ENCODE measurements around the gene PTDSS2.
"Not testable (repeated sequence)": the region's sequence is repeated elsewhere in the genome, so short reads cannot be mapped to it uniquely, and the experiment has no call there.

PTDSS2 gene

DNA sequence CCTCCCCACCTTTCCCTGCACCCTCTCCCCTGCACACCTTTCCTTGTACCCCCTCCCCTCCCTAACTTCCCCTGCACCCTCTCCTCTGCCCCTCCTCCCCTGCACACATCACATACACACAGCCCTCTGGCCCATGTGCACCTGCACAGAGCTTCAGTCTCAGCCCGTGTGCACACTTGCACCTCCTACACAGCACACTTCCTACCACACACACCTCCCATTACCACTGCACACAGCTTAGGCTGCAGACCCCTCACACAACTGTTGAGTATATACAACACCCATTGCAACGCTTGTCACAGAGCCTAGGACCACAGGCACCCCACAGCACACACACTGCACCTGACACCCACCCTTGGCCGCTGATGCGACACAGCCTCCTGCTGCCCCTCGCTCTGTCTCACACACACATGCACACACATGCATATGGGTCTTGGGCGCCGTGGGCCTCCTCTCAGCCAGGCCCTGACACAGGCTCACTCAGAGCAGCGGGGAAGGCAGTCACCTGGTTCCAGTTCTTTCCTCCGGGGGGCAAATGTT lies 35.7 kb upstream of the PTDSS2 start:
- no peak for DNase-seq

DNA sequence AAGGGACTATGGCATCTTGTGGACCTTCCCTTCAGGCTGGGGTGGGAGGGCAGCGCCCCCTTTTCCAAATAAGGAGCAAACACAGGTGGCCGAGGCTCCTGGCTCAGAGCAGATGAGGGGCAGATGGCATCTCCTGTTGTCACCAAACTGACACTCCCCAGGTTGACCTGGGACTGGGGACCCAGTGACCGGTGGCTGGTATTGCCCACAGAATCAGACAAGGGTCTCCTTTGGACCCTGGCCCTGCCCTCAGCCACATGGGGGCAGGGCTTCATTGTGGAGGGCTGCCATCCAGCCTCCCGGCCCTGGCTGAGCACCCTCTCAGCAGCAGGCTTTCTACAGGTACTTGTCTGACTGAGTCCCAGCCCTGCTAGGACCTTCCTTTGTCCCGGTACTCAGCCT lies 34.4 kb upstream of the PTDSS2 start:
- no peak for DNase-seq

DNA sequence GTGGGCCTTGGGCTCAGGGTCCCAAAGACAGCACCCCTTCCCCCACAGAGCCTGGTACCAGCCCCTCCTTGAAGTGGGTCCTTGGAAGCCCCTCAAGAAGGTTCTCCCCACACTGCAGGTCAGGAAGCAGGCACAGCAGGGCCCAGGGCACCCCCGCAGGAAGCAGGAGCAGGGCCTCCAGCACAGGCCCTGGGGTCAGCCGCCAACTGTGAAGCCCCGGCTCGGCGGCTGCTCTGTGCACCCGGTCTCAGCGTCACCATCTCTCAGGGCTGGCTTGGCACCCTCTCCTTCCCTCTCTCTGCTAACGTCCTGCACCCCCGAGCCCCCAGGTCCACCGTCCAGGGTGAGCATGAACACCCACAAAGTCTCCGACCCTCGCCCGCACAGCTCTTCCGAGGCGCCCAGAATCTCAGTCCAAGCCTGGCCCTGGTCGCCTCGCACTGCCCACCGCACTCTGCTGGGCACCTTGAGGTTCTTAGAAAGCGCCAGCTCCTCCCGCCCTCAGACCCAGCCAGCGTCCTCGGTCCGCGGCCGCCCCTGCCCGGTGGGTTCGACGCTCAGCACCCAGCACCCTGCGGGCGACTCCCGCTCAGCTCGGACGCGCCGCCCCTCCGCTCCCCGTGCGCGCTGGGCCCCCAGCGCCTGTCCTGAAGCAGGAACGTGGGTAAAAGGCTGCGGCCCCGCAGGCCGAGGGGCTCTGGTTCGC lies 33.9 kb upstream of the PTDSS2 start:
- no peak for DNase-seq

DNA sequence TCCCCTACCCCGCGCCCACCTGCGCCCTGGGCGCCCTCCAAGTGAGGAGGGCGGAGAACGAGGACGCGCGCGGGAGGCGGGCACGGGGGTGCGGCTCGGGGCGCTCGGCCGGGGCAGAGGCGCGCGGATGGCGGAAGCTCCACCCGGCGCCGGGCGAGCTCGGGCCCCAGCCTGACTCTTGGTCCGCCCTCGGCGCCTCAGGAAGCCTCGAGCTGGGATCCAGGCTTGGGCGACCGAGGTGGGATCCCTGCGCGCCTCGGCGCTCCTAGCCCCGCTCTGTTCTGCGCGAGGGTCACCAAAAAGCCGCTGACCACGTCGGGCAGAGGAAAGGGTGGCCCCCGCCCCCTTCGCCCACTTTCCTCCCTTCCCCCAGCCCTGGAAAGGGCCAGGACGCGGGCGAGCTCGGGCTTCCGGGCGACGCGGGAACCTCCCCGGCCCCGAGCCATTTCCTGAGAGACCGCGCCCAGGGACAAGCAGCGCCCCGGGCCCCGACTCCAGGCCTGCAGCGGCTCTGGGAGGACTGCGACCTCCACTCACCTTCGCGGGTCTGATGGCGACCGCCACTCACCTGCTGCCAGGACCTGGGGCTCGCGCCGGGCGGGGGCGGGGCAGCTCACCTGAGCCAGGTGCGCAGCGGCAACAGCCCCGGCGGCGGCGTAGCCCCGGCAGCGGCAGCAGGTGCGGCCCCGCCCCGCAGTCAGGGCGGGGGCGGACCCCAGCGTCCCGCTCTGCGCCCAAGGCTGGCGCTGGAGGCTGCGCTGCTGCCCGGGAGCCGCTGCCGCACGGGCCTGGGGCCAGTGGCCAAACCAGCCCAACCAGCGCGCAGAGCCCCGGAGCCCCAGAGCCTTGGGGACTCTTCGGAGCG lies 33.1 kb upstream of the PTDSS2 start:
- peak; percentile 68 for DNase-seq

DNA sequence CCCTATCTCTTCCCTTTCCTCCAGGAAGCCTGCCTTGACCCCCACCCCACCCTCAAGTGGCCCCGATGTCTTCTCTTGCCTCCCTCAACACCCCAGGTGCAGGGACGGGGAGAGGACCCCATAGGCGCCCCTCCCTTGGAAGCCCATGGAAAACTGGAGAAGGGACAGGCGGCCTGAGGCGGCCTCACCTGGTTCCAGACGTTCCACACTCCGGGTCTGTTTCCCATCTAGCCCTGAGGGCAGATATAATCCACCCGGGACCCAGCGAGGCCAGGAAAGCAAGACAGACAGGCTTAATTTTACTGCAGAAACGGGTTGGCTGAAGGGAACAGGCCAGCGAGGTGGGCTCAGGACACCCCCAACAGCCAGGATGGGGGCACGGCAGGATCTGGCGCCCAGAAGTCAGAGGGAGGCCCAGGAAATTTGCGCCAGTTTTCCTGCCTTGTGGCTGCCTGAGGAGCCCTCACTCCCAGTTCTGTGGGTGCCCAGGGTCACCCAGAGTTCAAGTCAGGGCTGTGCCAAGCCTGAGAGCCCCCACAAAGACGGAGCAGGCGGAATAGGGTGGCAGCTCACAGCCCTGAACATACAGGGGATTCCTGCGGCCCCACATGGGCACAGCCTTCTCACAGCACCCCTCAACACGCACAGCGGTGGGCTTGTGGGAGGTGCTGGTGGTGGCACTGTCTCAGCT lies 32.3 kb upstream of the PTDSS2 start:
- no peak for DNase-seq

DNA sequence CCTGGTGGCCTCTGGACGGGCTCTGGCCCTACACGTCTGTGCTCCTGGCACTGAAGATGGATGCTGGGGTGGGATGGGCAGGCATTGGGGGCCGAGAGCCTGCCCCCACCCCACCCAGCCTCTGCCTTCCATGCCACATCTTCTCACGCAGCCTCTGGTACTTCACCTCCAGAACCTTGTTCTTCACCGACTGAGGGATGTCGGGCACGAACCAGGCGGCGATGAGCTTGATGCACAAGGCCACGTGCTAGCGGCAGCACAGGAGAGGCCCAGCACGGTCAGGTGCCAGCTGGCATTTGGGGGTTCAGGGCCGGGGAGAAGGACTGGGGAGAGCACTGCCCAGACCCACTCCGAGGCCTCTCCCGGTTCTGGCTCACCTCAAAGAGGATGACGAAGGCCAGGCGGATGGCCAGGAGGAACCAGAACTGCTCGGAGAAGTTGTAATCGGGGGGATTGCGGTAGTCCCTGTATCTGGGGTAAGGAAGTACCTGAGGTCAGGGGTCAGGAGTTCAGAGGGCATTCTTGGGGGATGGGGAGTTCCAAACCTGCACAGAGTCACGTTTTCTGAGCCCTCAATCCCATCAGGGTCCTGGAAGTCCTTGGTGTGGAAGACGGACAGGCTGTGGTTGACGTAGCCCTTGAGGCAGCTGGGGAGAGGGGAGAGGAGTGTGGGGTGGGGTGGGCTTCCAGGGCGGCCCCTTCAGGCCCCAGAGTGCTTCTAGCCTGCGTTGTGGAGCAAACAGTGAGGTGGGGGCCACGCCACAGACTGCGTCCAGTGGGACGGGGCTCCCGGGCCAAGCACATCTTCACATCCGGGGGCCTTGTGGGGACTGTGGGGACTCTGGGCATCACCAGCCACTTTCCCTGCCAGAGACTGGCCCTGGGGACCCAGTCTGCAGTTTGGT lies 31.5 kb upstream of the PTDSS2 start:
- DNase-seq, result no peak

DNA sequence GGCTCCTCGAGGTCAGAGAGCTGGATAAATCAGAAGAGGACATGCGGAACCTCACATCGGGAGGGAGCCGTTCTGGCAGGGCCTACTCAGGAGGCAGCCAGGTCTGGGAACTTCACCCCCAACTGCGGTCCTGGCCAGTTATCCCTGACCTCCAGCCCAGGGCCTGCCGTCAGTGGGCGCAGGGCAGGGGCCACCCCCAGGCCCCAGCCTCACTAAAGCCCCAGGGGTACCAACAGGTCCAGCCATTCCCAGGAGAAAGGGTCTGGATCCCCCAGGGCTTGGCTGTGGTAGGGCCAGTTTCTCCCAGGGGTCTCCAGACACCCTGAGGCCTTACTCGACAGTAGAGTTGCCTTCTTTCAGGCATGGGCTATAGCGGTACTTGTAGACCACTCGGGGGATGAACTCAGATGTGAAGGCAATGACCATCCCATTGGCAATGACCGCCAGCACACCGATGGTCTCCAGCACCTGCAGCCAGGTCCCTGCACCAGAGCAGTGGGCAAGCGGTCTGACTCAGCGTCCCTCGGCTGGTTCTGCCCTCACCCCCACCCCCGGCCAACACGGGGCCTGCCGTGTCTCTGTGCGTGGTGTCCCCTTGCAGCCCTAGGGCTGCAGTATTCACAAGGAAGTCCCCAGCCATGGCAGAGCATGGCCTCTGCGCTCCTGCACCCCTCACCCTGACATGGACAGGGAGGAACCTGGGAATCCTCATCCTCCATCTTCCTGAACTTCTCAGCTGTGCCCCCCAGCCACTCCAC lies 30.7 kb upstream of the PTDSS2 start:
- DNase-seq, result no peak

DNA sequence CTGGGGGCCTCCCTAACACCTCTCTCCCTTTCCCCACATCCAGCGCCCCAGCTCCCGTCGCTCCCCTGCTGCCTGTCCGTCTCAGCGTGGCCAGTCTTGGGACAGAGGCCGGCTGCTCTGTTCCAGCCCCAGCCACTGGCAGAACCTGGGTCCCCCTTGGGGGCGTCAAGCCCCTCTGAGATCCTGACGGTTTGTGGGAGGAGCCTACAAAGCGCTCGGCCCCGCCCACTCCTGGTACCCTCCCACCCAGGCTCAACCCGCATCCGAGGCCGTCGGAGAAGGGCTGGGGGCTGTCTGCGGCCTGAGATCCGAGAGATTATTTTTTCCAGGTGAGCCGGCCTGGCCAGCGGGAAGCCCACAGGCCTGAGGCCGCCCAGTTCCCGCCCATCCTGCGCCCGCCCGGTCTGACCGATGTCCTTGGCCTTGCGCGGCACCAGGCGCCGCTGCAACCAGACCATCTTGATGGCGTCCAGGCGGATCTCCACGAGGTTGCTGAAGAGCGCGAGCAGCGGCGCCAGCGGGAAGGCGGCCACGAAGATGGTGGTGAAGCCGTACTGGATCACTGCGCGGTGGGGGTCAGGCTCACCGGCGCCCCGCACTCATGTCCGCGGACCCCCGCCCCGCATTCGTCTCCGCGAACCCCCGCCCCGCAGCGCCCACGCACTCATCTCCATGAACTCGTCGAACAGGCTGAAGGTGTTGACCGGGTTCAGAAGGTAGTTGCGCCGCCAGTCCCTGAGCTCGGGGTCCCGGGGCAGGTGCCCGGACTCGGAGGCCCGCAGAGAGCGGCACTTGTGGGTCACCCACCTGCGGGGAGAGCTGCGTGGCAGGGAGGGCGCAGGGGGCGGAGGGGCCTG lies 29.8 kb upstream of the PTDSS2 start:
- DNase-seq, result no peak

DNA sequence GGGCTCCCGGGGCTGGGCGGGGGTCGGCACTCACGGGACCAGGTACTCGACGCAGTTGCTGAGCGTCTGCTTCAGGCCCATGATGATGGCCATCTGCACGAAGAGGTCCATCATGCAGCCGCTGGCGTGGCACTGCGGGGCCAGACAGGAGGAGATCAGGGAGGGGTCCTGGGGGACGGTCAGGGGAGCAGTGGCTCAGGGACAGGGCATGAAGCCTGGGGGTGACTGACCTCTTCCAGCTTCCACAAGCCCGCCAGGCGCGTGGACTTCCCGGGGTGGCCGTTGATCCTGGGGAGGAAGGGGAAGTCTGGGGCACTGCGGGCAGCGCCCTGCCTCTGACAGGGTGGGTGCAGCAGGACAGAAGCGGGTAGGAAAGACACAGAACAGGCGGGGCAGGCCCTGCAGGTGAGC lies 29.2 kb upstream of the PTDSS2 start:
- DNase-seq, result no peak

DNA sequence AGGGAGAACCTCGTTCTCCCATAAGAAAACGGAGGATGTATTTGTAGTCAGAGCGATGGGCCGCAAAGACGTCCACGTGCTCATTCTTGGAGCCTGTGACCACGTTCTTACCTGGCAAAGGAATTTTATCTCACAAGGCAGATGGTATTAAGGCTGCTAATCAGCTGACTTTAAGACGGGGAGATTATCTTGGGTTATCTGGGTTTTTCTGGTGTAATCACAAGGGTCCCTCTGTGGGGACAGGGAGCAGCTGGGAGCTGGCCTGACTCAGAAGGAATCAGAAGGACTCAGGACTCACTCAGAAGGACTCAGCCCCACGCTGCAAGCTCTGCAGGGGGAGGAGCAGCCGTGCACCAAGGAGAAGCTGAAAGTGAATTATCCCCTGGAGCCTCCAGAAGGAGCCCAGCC lies 27.8 kb upstream of the PTDSS2 start:
- DNase-seq, result no peak

DNA sequence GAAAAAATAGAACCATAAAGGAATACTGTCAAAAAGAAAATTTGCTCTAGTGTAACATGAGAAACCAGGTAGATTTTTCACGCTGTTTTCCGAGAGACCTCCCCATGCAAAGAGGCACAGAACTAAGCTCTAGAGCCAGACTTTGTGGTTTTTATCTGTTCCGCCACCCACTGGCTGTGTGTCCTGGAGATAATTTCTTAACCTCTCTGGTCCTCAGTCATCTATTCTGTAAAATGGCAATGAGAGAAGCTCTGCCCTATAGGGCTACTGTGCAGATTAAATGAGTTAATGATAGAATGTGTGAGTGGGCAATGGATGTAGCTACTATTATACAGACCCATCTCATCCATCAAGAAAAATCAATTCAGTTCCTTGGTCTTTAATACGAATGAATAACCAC lies 25.8 kb upstream of the PTDSS2 start:
- no peak for DNase-seq

DNA sequence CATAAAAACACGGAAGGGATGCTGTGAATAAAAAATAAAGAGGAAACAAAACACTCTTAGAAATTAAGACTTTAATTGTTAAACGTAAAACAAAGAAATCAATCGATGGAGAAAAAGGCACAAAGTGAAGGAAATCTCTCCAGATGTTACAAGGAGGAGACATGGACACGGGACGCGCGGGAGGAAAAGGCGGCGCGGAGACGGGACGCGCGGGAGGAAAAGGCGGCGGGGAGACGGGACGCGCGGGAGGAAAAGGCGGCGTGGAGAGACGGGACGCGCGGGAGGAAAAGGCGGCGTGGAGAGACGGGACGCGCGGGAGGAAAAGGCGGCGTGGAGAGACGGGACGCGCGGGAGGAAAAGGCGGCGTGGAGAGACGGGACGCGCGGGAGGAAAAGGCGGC lies 25.3 kb upstream of the PTDSS2 start:
- DNase-seq, result not testable (repeated sequence)

DNA sequence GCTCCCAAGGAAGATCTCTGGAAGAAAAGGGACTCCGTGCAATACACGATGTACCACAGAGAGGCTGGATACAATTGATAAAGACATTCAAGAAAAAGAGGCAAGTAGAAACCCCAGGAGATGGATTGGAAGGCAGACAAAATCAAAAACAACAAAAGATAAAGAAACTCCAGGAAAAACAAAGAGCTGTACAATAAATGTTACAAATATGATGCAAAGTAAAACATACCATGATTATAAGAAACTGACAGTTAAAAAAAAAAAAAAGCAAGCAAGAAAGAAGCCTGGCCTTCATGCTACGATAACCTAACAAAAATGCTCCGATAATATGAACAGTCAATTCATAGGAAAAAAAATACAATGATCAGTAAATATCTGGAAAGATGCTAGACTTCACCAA lies 24.8 kb upstream of the PTDSS2 start:
- no peak for DNase-seq

DNA sequence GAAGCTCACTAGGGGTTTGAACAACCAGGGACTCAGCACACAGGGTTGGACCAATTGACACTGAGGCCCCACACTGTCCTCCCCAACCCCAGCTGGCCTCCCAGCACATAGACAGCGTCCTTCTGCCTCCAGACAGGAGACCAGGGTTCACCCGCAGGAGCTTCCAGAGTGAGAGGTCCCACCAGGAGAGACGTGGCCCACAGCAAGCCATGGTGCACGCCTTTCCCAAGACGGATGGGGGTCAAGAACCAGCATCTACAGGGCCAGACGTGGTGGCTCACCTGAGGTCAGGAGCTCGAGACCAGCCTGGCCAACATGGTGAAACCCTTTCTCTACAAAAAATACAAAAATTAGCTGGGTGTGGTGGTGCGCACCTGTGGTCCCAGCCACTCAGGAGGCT lies 23.2 kb upstream of the PTDSS2 start:
- no peak for DNase-seq

DNA sequence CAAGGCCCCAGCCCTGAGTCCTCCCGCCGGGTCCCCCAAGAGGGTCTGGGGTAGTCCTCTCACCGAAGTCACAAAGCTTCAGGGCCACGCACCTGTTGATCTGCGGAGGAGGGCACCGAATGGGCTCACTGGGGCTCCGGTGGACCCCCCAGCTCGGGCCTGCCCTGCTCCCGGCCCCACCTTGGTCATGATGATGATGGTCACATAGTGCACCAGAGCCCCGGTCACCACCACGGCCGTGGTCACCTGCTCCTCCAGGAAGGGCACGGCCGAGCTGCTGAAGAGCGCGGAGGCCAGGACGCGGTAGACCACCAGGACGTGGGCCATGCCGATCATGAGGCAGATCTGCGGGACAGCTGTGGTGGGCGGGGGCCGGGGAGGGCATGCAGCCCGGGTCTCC lies 21.8 kb upstream of the PTDSS2 start:
- DNase-seq, result no peak

DNA sequence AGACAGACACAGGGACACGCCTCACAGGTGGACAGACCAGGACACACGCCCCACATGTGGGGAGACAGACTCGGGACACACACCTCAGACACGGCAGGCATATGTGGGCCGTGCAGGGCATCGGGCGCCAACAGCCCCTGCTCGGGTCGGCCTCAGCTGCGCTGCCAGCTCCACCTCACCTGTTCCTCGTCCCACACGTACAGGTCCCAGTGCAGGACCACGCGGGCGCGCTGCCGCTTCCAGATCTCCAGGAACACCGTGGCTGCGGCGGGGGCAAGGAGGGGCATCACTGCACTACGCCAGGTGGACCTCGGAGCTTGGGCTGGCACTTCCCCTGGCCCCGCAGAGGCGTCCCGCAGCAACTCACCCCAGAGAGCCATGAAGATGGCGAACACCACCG lies 20.7 kb upstream of the PTDSS2 start:
- DNase-seq, result no peak

DNA sequence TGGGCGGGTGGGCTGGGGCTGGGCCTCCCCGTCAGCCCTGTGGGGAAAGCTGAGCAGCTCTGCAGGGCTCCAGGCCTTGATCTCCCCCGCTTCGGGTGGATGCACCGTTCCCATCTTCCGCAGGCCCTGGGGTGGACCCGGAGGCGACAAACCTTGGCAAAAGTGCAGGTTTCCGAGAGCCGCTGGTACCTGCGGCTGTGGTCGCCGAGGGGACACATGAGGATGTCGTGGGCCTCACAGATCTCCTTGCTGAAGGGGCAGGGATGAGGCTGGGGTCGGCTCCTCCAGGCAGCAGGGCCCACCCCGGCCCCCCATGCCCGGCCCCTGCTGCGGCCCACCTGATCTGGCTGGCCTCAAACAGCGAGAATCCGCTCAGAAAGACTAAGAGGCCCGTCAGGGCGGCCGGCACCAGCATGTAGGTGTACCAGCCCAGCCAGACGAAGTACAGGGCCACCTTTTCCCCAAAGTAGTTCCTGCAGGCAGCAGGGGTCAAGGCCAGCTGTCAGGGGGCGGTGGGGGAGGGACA lies 20.1 kb upstream of the PTDSS2 start:
- DNase-seq, result no peak

DNA sequence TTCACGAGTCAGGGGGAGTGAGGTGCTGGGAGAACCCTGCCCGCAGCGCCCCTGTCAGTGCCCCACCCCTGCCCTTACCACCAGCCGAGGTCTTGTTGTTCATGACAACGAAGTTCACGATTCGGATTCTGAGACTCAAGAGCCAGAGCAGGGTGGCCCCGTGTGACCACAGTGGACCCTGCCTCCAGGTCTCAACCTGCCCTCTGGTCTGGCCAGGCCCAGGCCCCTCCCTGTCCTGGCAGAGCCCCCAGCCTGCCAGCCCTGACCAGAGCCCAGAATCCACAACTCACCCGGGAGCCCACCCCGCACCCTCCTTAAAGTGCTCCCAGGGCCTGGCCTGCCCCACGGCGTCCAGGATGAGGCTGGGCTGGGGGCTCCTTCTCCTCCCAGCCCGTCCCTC lies 18.2 kb upstream of the PTDSS2 start:
- no peak for DNase-seq

DNA sequence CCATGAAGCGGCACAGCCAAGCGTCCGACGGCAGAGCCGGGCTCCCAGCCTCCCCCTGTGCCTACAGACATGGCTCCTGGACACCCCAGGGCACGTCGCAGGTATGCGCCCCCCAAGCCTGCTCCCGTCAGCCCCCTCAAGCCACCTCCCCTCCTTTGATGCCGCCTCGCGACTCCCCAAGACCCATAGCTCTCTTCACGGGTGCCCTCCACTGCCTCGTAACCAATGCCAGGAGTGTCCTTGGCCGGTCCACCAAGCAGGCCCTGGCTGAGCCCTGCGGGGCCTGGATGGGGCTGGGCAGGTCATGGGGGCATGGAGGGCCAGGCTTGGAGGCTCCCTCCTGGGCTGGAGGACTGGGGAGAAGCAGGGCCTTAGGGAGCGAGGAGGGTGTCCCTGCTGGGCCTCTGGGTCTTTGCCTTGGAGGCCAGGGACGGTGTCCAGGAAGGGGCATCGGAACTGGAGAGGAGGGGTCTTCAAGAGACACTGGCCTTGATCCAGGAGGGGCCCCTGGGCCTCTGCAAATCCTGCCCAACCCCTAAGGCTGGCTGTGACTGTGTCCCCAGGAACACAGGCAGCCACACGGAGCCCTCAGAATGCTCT lies 17.5 kb upstream of the PTDSS2 start:
- DNase-seq, result no peak

DNA sequence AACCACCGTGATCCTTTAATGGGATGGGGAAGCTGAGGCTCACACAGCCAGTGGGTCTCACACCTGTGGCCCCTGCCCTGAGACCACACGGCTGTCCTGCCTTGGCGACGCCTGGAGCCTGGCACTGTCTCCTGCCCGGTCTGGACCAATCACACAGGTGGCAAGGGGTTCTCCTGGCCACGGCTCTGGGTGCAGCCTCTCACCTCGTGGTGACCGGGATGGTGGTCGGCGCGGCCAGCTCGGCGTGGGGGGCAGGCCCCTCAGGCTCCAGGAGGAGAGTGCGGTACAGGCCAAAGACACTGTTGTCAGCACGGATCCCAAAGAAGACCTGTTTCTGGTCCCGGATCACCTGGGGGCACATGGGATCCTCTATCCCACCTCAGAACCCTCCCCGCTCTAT lies 17.0 kb upstream of the PTDSS2 start:
- no peak for DNase-seq

All from NCI-H345 (cell line).